ENCODE data around the gene CISH. TPM values are rescaled to one million over a fixed set of nuclear protein-coding genes. Genes with fewer than 3 reads are reported as not detected.

Gene CISH
- total and polyA plus RNA-seq, 9 of the 15 experiments (the other 6 are each of a cell fraction or from before 2014, with no cell fraction given), result 1.7 to 47.7 (median 18.3) TPM

DNA sequence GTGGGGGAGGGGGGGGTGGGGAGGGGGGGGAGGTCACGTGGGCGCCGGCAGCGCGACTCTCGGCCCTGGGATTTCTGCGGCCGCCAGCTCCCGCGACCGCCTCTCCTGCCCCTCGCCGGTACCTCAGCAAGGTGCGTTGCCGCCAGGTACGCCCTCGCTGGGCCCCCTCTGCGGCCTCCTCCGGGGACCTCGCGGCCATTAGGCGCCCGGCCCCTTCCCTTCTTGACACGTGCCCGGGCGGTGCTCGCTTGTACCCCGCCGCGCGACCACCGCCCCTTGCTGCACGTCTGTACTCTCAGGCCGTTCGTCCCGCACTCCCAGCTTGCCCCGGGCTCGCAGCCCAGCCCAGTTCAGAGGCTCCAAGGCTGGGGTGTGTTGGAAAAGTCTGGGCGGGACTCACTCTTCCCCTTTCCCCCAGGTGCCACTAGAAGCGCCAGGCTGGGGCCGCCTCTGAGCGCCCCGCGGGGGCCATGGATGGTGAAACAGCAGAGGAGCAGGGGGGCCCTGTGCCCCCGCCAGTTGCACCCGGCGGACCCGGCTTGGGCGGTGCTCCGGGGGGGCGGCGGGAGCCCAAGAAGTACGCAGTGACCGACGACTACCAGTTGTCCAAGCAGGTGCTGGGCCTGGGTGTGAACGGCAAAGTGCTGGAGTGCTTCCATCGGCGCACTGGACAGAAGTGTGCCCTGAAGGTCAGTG, 5.7 kb upstream of the CISH start, which contains the start of gene MAPKAPK3 (continued):
- TF ChIP-seq, protein P1, sequence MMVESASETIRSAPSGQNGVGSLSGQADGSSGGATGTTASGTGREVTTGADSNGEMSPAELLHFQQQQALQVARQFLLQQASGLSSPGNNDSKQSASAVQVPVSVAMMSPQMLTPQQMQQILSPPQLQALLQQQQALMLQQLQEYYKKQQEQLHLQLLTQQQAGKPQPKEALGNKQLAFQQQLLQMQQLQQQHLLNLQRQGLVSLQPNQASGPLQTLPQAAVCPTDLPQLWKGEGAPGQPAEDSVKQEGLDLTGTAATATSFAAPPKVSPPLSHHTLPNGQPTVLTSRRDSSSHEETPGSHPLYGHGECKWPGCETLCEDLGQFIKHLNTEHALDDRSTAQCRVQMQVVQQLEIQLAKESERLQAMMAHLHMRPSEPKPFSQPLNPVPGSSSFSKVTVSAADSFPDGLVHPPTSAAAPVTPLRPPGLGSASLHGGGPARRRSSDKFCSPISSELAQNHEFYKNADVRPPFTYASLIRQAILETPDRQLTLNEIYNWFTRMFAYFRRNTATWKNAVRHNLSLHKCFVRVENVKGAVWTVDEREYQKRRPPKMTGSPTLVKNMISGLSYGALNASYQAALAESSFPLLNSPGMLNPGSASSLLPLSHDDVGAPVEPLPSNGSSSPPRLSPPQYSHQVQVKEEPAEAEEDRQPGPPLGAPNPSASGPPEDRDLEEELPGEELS (CRISPR knock-in tag; IDR thresholded peaks at IDR 0.05; ENCODE audit: borderline replicate concordance), result no peak
- TF ChIP-seq STAT5A (IDR thresholded peaks at IDR 0.05; ENCODE audit: borderline replicate concordance, low read length) (no peak), CTBP1 (IDR thresholded peaks at IDR 0.05; ENCODE audit: borderline replicate concordance) (peak; percentile 21; the same call in 1 of the 2 replicates), NELFE (IDR thresholded peaks at IDR 0.05; ENCODE audit: insufficient read depth, insufficient read length) (no peak), TBL1XR1 (IDR thresholded peaks at IDR 0.05; ENCODE audit: low read length in 2 of 2) (no peak), ARNT (IDR thresholded peaks at IDR 0.05) (no peak), KLF1 (tag; IDR thresholded peaks at IDR 0.05) (no peak), ZNF707 (CRISPR knock-in tag; conservative IDR thresholded peaks at IDR 0.05) (no peak), KHSRP (IDR thresholded peaks at IDR 0.05) (no peak), TBP (optimal IDR thresholded peaks at IDR 0.05; ENCODE audit: low read depth, low read length) (no peak), NR2C2 (CRISPR knock-in tag; IDR thresholded peaks at IDR 0.05) (no peak), NR2C2 (tag; IDR thresholded peaks at IDR 0.05) (peak; percentile 36; the same call in 1 of the 2 replicates), RHOXF2B (CRISPR knock-in tag; conservative IDR thresholded peaks at IDR 0.05) (no peak), ZNF134 (CRISPR knock-in tag; conservative IDR thresholded peaks at IDR 0.05) (no peak), FOXJ2 (tag; IDR thresholded peaks at IDR 0.05) (no peak), CBFB (CRISPR knock-in tag; IDR thresholded peaks at IDR 0.05) (no peak)
- TF ChIP-seq, protein P2, sequence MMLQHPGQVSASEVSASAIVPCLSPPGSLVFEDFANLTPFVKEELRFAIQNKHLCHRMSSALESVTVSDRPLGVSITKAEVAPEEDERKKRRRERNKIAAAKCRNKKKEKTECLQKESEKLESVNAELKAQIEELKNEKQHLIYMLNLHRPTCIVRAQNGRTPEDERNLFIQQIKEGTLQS (IDR thresholded peaks at IDR 0.05), result no peak
- TF ChIP-seq, protein P2 (CRISPR knock-in tag; conservative IDR thresholded peaks at IDR 0.05), result no peak
- TF ChIP-seq, protein P3, sequence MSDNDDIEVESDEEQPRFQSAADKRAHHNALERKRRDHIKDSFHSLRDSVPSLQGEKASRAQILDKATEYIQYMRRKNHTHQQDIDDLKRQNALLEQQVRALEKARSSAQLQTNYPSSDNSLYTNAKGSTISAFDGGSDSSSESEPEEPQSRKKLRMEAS (CRISPR knock-in tag; IDR thresholded peaks at IDR 0.05), result peak; percentile 47
- TF ChIP-seq, protein P4, sequence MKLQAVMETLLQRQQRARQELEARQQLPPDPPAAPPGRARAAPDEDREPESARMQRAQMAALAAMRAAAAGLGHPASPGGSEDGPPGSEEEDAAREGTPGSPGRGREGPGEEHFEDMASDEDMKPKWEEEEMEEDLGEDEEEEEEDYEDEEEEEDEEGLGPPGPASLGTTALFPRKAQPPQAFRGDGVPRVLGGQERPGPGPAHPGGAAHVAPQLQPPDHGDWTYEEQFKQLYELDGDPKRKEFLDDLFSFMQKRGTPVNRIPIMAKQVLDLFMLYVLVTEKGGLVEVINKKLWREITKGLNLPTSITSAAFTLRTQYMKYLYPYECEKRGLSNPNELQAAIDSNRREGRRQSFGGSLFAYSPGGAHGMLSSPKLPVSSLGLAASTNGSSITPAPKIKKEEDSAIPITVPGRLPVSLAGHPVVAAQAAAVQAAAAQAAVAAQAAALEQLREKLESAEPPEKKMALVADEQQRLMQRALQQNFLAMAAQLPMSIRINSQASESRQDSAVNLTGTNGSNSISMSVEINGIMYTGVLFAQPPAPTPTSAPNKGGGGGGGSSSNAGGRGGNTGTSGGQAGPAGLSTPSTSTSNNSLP (IDR thresholded peaks at IDR 0.05; ENCODE audit: borderline replicate concordance, low read depth, low read length), result no peak
- TF ChIP-seq, protein P5, sequence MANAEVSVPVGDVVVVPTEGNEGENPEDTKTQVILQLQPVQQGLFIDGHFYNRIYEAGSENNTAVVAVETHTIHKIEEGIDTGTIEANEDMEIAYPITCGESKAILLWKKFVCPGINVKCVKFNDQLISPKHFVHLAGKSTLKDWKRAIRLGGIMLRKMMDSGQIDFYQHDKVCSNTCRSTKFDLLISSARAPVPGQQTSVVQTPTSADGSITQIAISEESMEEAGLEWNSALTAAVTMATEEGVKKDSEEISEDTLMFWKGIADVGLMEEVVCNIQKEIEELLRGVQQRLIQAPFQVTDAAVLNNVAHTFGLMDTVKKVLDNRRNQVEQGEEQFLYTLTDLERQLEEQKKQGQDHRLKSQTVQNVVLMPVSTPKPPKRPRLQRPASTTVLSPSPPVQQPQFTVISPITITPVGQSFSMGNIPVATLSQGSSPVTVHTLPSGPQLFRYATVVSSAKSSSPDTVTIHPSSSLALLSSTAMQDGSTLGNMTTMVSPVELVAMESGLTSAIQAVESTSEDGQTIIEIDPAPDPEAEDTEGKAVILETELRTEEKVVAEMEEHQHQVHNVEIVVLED (CRISPR knock-in tag; IDR thresholded peaks at IDR 0.05), result no peak

Data from K562 (cell line).